Hepatocyte (in vitro differentiated cells): ENCODE measurements around the gene FBXW11. TPM values are rescaled to one million over a fixed set of nuclear protein-coding genes. Genes with fewer than 3 reads are reported as not detected.

Experiments used
- DNase-seq: peaks from one replicate; pipeline ENCODE4 v3.0.0-alpha.2; 2016; ENCODE audit warnings: low spot score
- H2AFZ ChIP-seq: fragments of 200-600 bp; sonication (generic); 2 replicates; pipeline ENCODE4 v1.6.0; 2016; ENCODE audit warnings: antibody characterized with exemption, mild to moderate bottlenecking
- H3K27ac ChIP-seq: fragments of 200-600 bp; sonication (generic); 2 replicates; pipeline ENCODE4 v1.5.1; 2016; ENCODE audit warnings: mild to moderate bottlenecking
- H3K27me3 ChIP-seq: fragments of 200-600 bp; sonication (generic); 2 replicates; pipeline ENCODE4 v1.6.1; 2016
- H3K36me3 ChIP-seq: fragments of 200-600 bp; sonication (generic); replicated peaks from 2 replicates; pipeline ENCODE4 v1.5.1; 2016; ENCODE audit warnings: low read depth; ENCODE audit not compliant: insufficient read depth
- H3K4me1 ChIP-seq: fragments of 200-600 bp; sonication (generic); 2 replicates; pipeline ENCODE4 v1.5.1; 2016; ENCODE audit warnings: mild to moderate bottlenecking, moderate library complexity; ENCODE audit not compliant: insufficient read depth
- H3K4me2 ChIP-seq: fragments of 200-600 bp; sonication (generic); 2 replicates; pipeline ENCODE4 v1.6.0; 2016
- H3K4me3 ChIP-seq: fragments of 200-600 bp; sonication (generic); 2 replicates; pipeline ENCODE4 v1.5.1; 2016; ENCODE audit warnings: mild to moderate bottlenecking
- H3K79me2 ChIP-seq: fragments of 200-600 bp; sonication (generic); 2 replicates; pipeline ENCODE4 v1.6.0; 2017; ENCODE audit warnings: mild to moderate bottlenecking
- H3K9me2 ChIP-seq: fragments of 200-600 bp; sonication (generic); replicated peaks from 2 replicates; pipeline ENCODE4 v1.6.0; 2017; ENCODE audit warnings: mild to moderate bottlenecking; ENCODE audit not compliant: insufficient read depth
- H3K9me3 ChIP-seq: fragments of 200-600 bp; sonication (generic); 2 replicates; pipeline ENCODE4 v1.5.1; 2016; ENCODE audit warnings: low read depth, mild to moderate bottlenecking
- H4K20me1 ChIP-seq: fragments of 200-600 bp; sonication (generic); 2 replicates; pipeline ENCODE4 v1.6.0; 2016; ENCODE audit warnings: mild to moderate bottlenecking; ENCODE audit not compliant: insufficient read depth, poor library complexity, severe bottlenecking
- CTCF ChIP-seq: fragments of 200-600 bp; sonication (generic); IDR thresholded peaks from 2 replicates; pipeline ENCODE4 v1.5.1; 2016; ENCODE audit warnings: antibody characterized with exemption, mild to moderate bottlenecking; ENCODE audit not compliant: poor library complexity
- EZH2 ChIP-seq: fragments of 200-600 bp; sonication (generic); IDR thresholded peaks from 2 replicates; pipeline ENCODE4 v1.6.1; 2016; ENCODE audit warnings: antibody characterized with exemption, mild to moderate bottlenecking, borderline replicate concordance
- EZH2phosphoT487 ChIP-seq: fragments of 200-600 bp; sonication (generic); IDR thresholded peaks from one replicate; pipeline ENCODE4 v1.6.1; 2018; ENCODE audit warnings: antibody characterized with exemption, mild to moderate bottlenecking, low read depth, moderate library complexity; ENCODE audit not compliant: unreplicated experiment, severe bottlenecking
- WGBS: methylation state at CpG from one replicate; pipeline ENCODE4 v1.1.6; 2016; ENCODE audit warnings: low lambda C conversion rate; ENCODE audit errors: missing lambda C conversion rate; 5-methylcytosine and 5-hydroxymethylcytosine counted together
- polyA plus RNA-seq: library from polyadenylated mRNA; unstranded; fragments of >200 nt; fragmentation: Nextera tagmentation; extraction: Ambion mirVana; gene quantifications from 2 replicates; pipeline ENCODE4 v1.2.1, GENCODE V29; 2016
- total RNA-seq: library from RNA; depleted of rRNA; stranded (reverse); fragments of >200 nt; gene quantifications from 2 replicates; pipeline ENCODE4 v1.2.3, GENCODE V29; 2014

The FBXW11 gene
- total and polyA plus RNA-seq, 2 experiments from 2014 or later, result 38.0 to 73.4 TPM

- 93% methylated on average over 2 of the region's 2 CpGs for WGBS
- TF ChIP-seq CTCF, result no peak
- no peak for TF ChIP-seq EZH2
- no peak for TF ChIP-seq EZH2phosphoT487
- no peak for DNase-seq
- Histone ChIP-seq H3K36me3 (no peaks in the 10 kb centered on the region), H3K9me2 (no peaks in the 10 kb centered on the region), H3K4me3 (no peak overlapping the region), H3K79me2 (peaks cover 100% of the 10 kb centered on the region), H3K9me3 (no peaks in the 10 kb centered on the region), H4K20me1 (peaks cover 95% of the 10 kb centered on the region), H3K27ac (no peak overlapping the region), H3K4me1 (peaks cover 22% of the 10 kb centered on the region), H3K27me3 (no peaks in the 10 kb centered on the region), H2AFZ (no peak overlapping the region), H3K4me2 (no peak overlapping the region)
Observed at GRCh38 chr5:171999100-171999499, 7.3 kb downstream of the FBXW11 start.

- WGBS, result 72% methylated on average over 3 of the region's 3 CpGs
- Histone ChIP-seq H3K27ac (peak overlapping the region; percentile 46), H3K4me2 (peak overlapping the region; percentile 23)
Observed at GRCh38 chr5:171997011-171997410, 9.4 kb downstream of the FBXW11 start.

GRCh38 chr5:171992813-171993212 is 13.6 kb downstream of the FBXW11 start:
- peaks cover 12% of the 10 kb centered on the region for H3K4me1 ChIP-seq
- H3K36me3 ChIP-seq, result no peaks in the 10 kb centered on the region
- no peaks in the 10 kb centered on the region for H3K9me2 ChIP-seq
- H2AFZ ChIP-seq, result no peak overlapping the region
- no peak overlapping the region for H3K4me2 ChIP-seq
- no peaks in the 10 kb centered on the region for H3K27me3 ChIP-seq
- H3K27ac ChIP-seq, result no peak overlapping the region
- peaks cover 91% of the 10 kb centered on the region for H4K20me1 ChIP-seq
- TF ChIP-seq EZH2phosphoT487 (no peak), CTCF (no peak), EZH2 (no peak)
- DNase-seq, result no peak
- 67% methylated on average over 2 of the region's 2 CpGs for WGBS
- no peak overlapping the region for H3K4me3 ChIP-seq
- peaks cover 100% of the 10 kb centered on the region for H3K79me2 ChIP-seq
- no peaks in the 10 kb centered on the region for H3K9me3 ChIP-seq

More at GRCh38 chr5:171997011-171997410, 9.4 kb downstream of the FBXW11 start:
- TF ChIP-seq EZH2phosphoT487, result no peak
- no peak for TF ChIP-seq EZH2
- TF ChIP-seq CTCF, result no peak
- no peaks in the 10 kb centered on the region for H3K9me3 ChIP-seq
- no peaks in the 10 kb centered on the region for H3K36me3 ChIP-seq
- no peak overlapping the region for H3K4me3 ChIP-seq
- peaks cover 100% of the 10 kb centered on the region for H3K79me2 ChIP-seq
- DNase-seq, result no peak
- no peaks in the 10 kb centered on the region for H3K9me2 ChIP-seq
- no peak overlapping the region for H2AFZ ChIP-seq
- H4K20me1 ChIP-seq, result peaks cover 94% of the 10 kb centered on the region
- H3K27me3 ChIP-seq, result no peaks in the 10 kb centered on the region
- H3K4me1 ChIP-seq, result peaks cover 12% of the 10 kb centered on the region

- Histone ChIP-seq H3K4me3 (no peak overlapping the region), H3K79me2 (peaks cover 100% of the 10 kb centered on the region), H4K20me1 (peaks cover 89% of the 10 kb centered on the region), H3K27ac (no peak overlapping the region), H3K4me1 (peaks cover 9% of the 10 kb centered on the region), H3K4me2 (no peak overlapping the region), H3K9me3 (no peaks in the 10 kb centered on the region), H3K9me2 (no peaks in the 10 kb centered on the region), H3K27me3 (no peaks in the 10 kb centered on the region), H2AFZ (no peak overlapping the region), H3K36me3 (no peaks in the 10 kb centered on the region)
- DNase-seq, result no peak
- no peak for TF ChIP-seq CTCF
- TF ChIP-seq EZH2, result no peak
- TF ChIP-seq EZH2phosphoT487, result no peak
- 100% methylated on average over 3 of the region's 3 CpGs for WGBS
Observed at GRCh38 chr5:171992305-171992704, 14.1 kb downstream of the FBXW11 start.
